NCI-H69 (cell line): Measurements from ENCODE around the gene ACE.

Source experiments
- DNase-seq: peaks from one replicate; lab custom pipeline; 2025; lab: John Stamatoyannopoulos, UW

ACE gene

GRCh38 chr17:63537991-63538692 is 61.3 kb downstream of the ACE start:
- peak; percentile 64 for DNase-seq

GRCh38 chr17:63538693-63539595 is 62.1 kb downstream of the ACE start:
- no peak for DNase-seq

DNA sequence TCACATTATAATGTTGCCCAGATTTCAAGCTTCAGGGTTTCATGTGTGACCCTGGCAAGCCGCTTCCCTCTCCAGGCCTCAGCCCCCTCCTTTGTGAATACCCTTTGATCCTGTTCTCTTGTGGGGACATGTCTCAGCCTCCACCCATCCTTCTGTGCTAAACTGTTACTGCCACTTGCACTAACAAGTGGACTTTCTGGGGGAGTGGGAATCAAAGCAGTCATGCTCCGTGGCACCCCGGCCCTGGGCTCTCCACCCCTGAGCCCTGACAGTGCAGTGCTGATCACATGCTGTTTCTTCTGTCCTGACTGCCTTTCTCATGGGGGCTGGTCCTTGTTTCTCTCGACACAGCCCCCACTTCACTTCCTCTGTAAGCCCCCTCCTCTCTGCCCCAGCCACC is 63.7 kb downstream of the ACE start:
- no peak for DNase-seq

DNA sequence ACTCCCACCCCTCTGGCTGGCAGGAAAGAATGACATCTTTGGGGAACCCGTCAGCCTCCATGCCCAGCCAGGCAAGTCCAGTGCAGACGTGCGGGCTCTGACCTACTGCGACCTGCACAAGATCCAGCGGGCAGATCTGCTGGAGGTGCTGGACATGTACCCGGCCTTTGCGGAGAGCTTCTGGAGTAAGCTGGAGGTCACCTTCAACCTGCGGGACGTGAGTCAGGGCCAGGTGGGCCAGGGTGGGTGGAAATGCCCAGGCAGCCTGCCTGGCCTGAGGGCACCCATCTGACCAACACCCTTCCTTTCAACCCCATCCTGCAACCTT is 65.3 kb downstream of the ACE start:
- DNase-seq, result no peak

DNA sequence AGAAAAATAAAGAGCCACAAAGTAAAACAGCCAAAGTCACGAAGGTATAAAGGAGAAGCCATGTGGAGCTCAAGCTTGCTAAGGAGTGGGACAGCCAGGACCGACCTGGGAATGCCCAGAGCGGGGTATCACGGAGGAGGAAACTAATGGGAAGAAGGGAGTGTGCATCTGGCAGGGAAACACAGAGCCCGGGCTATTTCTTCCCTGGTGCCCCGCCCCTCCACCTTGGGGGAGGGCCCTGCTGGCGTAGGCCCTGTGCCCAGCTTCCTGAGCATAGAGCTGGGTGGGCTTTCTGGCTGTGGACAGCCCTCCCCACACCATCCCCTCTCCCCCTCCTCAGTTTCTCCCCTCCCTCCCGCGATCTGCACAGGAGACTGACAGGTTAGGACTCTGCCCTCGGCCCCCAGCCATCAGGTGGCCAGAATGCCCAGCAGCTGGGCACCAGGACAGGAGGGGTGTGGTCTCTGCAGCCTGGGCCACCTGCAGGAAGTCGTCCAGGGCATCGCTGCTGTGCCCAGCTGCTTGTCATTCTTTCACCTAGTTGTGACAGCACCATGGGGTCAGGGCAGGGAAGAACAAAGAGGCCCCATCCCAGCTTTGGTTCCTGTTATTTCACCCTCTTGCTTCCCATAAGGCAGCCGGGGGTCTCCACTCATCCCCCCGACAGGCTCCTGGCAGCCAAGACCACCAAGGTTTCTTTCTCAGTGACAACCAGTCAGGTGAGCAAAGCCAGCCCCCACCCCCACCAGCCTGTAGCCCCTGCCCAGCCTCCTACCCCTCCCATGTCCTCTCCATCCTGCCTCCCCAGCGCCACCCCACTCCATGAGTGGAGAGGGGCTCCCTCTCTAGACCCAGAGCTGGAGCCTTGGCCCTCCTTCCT is 66.3 kb downstream of the ACE start:
- DNase-seq, result peak; percentile 60

DNA sequence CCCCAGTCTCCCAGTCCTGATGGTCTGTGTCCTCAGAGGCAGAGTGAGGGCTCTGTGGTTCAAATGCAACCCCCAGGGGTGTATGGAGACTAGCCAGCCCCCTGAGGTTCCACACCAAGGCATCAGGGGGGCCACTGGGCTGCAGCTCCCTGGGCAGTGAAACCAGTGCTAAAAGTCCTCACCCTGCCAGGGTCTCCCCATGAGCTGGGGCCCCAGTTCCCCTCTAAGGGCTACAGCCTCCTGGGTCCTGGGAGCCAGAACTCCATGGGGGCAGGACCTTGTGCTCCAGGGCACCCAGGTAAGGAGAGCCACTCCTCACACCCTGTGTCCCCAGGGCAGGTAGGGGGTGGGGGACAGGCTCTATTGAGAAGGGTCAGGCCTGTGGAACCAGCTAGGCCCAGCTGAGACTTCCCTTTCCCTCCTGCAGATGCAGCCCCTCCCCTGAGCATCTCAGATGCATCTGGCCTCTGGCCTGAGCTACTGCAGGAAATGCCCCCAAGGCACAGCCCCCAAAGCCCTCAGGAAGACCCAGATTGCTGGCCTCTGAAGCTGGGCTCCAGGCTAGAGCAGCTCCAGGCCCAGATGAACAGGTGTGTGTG is 67.1 kb downstream of the ACE start:
- no peak for DNase-seq

- DNase-seq, result peak; percentile 22
Observed at GRCh38 chr17:63544467-63545301, 67.8 kb downstream of the ACE start.

DNA sequence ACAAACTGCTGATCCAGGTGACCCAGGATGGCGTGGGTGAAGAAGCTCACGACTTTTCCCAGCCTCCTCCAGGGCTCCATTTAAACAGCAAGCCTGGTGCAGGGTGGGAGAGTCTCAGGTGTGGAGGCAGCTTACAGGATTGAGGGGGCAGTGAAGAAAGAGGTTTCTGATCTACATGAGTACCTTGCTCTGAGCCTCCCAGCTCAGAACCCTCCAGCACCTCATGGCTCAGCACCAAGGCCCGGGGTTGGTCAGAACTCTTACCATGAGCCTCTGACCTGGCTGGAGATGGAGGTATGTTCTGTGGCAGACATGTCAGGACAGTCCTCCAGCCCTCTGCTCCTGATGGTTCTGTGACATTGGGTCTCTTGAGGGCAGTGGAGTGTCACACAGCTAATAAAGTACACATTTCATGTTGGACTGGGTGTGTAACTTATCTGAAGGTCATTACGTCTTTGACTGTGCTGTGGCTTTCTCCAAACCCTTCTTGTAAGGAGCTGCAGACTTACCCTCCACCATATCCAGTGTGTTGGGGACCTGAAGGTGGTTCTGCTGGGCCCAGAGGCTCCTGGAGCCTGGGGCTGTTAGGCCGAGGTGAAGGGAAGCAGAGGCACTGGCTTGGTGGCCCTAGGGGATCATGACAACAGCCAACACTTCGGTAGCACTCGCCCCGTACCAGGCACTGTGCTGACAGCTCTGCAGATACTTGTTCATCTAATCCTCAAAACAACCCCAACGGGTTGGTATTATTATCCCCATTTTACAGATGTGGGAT is 69.6 kb downstream of the ACE start:
- DNase-seq, result no peak

DNA sequence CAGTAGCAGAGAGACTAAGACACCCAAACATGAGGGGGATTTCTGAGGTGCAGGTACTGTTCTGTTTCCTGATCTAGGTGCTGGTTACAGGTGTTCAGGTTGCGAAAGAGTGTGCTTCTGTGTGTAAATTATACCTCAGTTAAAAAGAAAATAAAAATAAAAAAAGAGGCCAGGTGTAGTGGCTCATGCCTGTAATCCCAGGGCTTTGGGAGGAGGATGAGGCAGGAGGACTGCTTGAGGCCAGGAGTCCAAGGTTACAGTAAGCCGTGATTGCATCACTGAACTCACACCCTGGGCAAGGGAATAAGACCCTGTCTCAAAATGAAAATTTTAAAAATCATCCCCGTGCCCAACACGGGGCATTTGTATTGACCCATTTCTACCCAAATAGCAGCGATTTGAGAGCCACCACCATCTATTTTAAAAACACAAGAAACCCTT is 70.2 kb downstream of the ACE start:
- DNase-seq, result no peak
